GM21528 (cell line): Measurements from ENCODE around the gene FAM120A.

ENCODE experiments used
- ATAC-seq: cut with Tn5 transposase; IDR thresholded peaks from one replicate; pipeline ENCODE4 v1.9.1; 2021; ENCODE audit warnings: mild to moderate bottlenecking, moderate library complexity; ENCODE audit not compliant: unreplicated experiment, low FRiP score

FAM120A gene

DNA sequence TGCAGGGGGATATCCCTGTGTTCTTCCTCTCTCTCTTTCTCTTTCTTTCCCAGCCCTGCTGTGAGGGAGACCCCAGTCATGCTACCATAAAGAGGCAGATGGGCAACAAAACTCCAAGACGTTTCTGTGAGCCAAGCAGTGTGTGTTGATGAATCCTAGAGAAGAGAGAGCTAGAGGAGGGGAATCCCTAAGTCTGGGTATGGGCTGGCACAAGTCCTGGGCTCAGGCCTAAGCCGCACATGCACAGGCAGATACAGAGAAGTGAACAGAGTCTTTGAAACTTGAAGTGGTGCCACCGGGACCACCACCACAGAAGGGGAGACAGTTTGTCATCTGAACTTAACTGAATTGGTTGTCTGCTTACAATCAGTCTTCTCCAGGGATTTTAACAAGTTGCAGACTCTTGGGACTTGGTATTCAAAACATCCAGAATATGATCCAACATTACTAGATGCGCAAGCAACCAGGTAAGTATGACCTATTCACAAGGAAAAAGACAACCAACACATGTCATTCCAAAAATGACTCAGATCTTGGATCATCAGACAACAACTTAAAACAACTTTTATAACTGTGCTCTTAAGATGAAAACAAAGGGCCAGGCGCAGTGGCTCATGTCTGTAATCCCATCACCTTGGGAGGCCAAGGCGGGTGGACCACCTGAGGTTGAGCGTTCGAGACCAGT lies 10.4 kb upstream of the FAM120A start:
- ATAC-seq = no peak

DNA sequence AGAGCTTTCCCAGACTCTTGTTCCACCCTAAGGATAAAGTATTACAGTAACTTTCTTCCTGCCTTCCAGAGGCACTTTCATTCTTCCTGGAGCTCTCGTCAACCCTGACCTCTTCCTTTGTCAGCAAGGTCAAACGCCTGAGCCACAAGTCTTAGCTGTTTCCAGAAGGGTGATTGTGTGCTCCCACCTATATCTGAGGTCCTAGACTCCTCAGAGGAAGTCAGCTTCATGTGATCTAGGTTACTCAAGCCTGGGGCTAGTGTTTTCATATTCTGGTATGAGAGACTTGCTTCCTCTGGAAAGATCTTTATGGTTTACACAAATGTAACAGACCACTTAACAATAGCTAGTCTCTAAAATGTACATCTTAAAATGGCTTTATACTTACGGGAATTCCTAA lies 5.4 kb upstream of the FAM120A start:
- ATAC-seq = no peak

DNA sequence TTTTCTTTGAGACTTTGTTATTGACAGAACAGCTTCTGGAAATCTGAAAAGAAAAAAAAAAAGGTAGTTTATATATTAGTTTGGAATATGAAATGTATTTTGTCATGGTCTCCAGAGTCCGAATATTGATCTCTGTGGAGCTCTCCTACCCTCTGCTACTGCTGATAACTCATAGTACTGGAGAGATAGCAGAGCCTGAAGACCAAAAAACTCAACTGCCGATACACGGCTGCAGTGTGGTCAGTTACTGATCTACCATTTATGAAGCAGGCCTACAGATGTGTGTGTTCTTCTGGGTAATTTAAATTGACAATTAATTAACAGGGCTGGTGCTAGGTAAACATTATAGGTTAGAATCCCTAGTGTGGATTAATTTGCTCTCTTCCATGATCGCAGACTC lies 3.8 kb upstream of the FAM120A start:
- ATAC-seq = no peak

DNA sequence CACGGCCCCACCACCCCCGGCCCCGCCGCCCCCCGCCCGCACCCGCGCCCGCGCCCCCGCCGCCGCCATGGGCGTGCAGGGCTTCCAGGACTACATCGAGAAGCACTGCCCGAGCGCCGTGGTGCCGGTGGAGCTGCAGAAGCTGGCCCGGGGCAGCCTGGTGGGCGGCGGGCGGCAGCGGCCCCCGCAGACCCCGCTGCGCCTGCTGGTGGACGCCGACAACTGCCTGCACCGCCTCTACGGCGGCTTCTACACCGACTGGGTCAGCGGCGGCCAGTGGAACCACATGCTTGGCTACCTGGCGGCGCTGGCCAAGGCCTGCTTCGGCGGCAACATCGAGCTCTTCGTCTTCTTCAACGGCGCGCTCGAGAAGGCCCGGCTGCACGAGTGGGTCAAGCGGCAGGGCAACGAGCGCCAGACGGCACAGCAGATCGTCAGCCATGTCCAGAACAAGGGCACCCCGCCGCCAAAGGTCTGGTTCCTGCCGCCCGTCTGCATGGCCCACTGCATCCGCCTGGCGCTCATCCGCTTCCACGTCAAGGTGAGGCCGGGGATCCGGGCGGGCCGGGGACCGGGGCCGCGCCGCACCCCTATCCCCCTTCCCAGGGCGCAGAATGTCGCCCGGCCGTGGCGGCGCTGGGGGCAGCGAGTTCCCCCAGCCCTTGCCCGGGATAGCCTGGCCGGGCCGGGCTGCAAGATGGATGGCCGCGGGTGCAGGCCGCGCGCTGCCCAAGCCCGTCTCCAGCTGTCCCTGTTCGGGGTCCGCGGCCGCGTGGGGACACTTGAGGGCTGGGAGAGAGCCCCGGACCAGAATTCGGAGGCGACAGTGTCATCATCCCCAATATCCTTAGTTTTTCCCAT lies 594 bp downstream of the FAM120A start:
- ATAC-seq = no peak

DNA sequence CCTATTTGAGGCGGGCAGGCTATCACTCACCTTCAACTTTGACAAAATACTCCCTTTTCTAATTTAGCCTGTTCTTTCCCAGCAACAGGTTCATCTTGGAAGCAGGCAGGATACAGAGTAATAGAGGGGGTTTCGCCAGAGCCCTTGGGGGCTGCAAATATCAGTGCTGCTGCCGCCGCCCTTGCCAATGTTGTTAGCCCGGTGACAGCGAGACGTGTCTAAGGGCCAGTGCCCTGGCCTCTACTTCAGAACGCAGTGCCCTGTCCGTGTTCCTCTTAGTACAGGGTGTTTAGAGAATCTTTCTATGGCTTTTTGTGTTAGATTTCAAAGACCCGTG lies 1.2 kb downstream of the FAM120A start:
- ATAC-seq = no peak

DNA sequence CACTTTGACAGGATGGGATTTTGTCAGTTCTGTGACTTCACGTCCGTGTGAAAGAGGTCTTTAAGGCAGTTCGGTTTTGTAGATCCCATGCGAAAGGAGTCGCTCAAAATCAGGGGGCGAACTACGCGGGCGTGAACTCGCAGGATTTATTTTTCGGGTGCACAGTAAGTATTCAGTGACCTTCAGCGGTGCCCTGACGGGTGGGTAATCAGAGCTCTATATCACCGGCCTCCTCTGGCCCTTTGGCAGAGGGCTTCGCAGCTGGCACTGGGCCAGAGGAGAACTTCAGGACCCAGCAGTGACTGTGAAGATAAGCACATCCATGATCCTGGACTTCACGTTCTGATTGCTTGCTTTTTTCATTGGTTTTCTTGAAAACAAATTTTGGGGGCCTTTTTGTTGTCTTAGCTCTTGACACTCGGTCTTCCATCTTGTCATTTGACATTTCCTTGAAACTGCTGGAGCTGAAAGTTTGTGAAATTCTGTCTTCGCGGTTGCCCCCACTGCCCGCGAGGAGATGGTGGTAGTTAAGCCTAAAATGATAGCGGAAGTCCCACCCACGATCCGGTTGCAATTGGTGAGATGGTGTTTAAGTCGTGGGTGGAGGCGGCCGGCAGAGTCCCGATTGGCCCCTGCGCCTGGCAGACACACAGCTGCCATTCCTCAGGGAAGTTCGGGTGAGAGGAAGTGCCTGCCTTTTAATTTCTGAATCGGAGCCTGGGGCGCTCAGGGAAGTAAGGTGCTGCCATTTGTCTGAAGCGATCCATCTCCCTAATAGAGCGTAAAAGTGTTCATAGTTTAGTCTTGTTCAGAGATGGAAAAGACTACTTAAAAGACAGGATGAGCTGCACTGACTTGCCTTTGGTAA lies 1.8 kb downstream of the FAM120A start, which contains the start of gene FAM120AOS:
Gene FAM120AOS (minus strand): TSS at position 535 of the 868 bp plus-strand sequence. CDS start 872 bp downstream, outside the sequence.
- peak; percentile 51 for ATAC-seq

DNA sequence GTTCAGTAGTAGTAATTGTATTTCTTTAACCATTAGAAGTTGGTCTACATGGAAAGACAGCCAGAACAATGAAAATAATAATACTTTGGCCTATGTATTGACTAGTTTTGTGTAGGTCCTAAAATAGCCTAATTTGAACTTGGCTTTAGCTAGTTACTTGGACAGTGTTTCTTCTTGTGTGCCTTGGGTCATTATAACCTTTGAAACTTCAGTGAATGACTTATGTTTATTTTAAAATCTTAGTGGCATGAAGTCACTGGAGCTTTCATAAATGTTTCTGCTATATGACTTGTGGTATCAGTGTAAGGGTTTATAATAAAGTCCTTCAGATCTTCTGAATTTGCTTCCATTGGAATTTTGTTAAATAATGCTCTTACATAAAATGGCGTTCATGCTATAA lies 4.5 kb downstream of the FAM120A start:
- ATAC-seq = no peak

DNA sequence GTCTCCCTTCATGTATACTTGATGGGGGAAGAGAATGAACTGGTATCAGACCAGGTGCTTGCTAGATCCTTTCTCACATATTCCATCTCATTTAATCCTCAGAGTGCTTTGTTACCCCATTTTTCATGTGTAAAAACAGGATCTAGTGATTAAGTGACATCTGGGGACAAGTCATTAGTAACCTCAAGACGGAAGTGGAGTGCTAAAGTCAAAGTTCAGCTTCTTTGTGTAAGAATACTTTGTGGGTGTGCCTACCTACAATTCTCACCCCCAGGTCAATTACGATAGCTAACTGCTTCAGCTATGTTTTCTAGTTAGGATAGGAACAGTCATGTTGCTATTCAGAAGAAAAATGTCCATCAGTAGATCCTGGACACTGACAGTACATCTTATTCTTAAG lies 5.0 kb downstream of the FAM120A start:
- no peak for ATAC-seq

DNA sequence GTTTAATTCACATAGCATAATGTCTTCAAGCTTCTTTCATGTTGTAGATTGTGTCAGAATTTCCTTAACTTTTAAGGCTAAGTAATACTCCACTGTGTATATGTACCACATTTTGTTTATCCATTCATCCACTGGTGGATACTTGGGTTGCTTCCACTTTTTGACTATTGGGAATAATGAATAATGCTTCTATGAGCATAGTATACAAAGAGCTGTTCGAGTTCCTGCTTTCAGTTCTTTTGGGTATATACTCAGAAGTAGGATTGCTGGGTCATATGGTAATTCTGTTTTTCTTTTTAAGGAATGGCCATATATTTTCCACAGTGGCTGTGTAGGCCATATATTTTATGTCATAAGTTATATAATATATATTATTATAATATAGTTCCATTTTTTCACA lies 5.5 kb downstream of the FAM120A start:
- ATAC-seq = no peak

DNA sequence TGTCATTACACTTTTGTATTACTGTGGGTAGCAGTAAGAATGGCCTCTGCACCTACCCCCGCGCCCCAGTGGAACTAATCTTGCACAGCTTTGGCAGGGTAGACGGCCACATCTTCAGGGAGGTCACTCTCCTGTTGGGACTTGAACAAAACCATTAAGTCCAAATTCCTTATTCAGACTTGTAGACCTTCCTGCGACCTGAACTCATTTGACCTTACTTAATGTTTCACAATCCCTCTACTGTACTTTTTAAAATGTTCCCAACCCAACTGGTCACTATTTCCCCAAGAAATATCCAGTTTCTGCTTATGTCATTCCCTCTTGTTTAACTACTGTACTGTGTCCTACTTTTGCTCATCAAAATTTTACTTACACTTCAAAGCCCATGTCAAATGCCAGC lies 7.2 kb downstream of the FAM120A start:
- no peak for ATAC-seq

DNA sequence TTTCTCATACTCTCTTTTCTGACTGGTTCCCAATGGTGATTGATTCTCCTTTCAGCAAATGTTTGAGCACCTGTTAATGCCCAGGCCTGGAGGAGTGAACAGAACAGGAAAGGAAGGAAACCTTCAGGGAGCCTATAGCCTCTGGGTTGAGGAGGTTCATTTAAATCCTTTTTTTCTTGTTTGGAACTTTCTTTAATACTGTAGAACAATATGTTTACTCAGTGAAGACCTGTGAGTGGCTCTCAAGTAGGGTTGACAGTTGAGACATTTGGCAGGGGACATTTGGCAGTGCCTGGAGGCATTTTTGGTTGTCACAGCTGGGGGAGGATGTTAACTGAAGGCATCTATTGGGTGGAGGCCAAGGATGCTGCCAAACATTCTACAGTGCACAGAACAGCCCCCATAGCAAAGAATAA lies 8.0 kb downstream of the FAM120A start:
- no peak for ATAC-seq

DNA sequence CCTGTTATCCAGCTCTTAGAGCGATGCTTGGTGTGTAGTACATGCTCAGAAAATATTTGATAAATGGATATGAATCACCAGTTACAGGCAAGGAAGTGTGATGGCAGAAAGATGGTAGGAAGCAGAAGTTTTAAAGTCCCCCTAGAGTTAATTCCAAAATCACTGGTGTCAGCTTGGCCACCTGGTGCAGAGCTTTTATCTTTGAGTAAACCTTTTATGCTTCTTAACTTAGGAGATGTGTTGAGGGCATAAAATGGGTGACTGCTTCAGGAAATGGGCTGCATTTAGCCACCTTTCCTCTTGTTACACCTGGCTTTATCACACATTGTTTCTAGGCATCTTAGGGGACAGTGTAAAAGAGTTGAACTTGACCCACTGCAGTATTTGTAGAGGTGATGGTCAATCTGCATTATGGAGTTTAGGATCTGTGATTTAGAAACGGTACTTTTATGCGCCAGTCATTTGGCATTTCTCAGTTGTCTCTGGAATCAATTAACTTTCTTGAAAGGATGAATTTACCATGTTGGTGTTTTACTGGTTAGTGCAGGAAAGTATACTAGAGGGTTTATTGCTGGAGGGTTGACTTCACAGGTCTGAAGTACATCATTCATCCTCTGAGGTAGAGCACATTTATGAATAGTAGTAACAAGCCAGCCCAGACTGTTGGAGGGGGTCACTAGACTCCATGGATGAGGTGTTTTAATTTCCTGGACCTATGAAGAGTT lies 9.4 kb downstream of the FAM120A start:
- ATAC-seq = no peak

DNA sequence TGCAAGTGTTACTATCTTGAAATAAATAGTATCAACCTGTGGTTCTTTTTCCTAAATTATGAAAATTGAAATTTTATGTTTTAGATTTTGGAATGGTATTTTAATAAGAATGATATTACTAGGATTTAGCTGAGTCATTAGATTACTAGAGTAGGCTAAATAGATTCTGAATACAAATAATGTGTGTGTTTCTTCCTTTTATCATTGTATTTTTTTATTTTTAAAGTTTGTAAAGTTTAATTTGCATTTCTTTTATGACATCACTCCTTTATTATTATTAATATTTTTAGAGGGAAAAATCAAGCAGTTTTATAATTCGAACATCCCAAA lies 9.9 kb downstream of the FAM120A start:
- no peak for ATAC-seq

DNA sequence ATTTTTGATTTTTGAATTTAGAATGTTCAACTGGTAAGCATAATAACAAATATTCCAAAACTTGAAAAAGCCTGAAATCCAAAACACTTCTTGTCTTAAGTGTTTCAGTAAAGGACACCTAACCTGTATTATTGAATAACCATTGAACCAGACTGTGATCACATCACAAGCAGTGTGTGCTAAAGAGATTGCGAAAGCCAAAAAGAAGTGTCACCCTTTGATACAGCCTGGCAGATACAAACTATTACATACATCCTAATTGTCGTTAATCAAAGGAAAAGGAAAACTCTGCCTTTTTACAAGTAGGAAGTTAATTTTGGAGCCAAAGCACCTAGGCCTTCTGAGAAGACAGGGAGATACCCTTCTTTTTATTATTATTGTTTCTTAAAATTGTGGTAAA lies 10.3 kb downstream of the FAM120A start:
- ATAC-seq = no peak

DNA sequence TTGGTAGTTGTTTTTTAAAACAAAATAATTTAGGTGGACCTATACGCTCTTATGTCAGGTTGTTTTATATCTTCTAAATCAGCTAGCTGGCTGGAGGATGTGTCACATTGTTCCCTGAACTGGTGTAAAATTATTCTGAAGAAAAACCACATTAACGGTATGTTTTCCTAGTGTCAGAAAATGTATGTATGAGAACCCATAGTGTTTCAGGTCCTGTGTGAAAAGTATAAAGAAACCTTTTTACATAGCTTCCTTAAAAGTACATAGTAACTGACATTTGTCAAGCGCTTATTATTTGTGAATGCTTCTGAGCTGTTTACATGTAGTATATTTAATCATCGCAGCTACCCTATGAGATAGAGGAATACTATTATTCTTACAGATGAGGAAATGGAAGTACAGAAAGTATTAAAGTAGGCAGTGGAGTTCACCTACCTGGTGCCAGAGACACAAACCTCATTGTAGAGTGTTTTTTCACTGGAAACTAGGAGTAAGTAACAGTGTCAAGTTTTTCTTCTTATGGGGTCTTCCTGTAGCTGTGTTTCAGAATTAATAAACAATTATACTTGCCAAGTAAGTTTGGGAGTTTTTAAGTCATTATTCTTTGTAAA lies 12.3 kb downstream of the FAM120A start:
- ATAC-seq = no peak

DNA sequence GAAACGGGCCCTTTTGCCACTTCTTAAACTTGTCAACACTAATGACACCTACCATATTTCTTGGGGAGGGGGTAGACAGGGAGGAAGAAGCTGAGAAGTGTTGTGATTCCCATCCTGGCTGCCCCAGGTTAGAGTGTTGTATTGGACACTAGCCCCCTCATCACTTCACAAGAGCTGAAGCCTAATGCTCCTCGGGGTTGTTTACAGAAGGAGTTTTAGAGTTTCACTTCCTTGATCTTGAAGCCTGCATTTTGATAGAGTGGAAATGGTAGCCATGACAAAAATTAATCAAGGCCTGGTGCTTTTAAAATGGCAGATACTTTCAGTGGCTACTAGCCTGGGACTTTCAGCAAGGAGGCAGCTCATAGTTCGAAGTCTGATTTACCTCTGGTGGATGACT lies 12.9 kb downstream of the FAM120A start:
- ATAC-seq = no peak

DNA sequence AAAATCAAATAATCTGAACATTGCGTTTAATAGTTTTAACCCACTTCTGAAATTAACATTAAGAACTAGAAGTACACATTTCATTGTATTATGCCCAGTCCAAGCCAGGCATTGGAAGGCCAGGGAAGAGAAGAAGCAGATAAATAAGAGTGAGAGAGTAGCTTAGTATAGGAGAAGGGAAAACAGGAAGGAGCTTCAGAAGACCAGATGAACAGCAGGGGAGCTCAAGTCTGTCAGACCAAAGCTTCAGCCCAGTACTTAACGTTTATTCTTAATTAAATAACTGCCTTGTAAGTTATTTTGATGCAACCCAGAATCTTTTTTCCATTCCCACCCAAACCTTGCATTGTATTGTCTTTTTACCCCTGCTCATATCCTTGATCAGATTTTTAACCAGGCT lies 13.4 kb downstream of the FAM120A start:
- ATAC-seq = no peak

DNA sequence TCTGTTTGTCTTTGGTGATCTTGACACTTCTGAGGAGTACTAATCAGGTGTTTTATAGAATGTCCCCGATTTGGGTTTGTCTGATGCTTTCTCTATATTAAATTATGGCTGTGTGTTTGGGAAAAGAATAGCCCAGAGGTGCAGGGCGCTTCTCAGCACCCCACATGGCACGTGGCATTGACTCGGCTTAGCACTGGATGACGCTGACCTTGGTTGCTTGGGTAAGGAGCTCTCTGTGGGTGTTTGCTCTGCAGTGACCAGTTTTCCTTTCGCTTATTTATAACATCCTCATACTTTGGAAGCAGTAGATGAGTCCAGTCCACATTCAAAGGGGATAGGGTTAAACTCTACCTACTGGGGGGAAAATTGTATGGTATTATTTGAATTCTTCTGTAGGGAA lies 14.4 kb downstream of the FAM120A start:
- no peak for ATAC-seq

DNA sequence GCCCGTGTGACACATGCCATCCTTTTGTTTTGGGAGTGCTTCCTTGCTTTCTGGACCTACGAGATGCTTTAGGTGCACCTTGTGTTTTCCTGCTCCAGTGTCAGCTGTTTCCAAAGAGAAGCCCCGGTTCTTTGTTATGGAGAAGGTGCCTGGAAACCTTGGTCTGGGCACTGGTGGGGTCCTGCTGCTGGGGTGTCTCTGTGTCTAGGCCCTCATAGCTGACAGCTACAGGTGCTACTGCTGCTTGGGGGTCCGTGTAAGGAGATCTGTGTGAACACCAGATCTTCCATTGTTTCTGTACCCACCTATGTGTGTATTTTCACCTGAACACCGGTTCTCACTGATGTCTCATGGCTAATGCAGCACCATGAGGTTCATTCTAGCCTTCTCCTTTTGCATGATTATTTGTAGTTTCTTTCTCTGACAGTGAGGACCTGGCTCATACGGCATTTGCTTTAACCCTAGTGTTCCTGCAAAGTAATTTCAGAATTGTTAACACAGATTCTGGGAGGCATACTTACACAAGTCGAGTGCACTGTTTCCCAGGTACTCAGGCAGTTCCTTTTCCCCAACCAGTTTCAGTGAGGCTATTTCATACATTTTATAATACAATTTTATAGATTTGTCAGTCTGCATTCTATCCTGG lies 15.1 kb downstream of the FAM120A start:
- ATAC-seq = no peak

DNA sequence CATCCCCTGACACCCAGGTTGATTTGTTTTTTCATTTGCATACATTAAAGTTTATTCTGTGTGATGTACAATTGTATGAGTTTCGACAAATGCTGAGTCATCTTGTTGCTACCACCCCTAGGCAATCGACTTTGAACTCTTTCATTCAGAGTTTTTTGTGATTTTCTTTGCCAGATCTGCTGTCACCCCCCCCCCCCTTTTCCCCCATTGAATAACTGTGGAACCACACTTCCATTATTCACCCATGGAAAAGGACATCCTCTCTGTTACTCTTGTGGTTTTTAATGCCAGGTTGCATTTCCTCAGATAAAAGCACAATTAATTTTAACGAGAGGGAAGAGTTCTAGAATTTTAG lies 15.6 kb downstream of the FAM120A start:
- ATAC-seq = no peak
